ENCODE measurements around the gene TUBB4B. TPM values are rescaled to one million over a fixed set of nuclear protein-coding genes. Genes with fewer than 3 reads are reported as not detected.

Gene TUBB4B
- total RNA-seq, 1 donor from 2014 or later: 463 TPM

GRCh38 chr9:137230705-137231371 is 10.2 kb upstream of the TUBB4B start, which contains the start of gene SLC34A3:
TSS of gene SLC34A3 (plus strand) at chr9:137230901. CDS start at chr9:137231703, 802 bp downstream.
- no peak for DNase-seq

GRCh38 chr9:137231372-137232039 is 9.6 kb upstream of the TUBB4B start:
- no peak for TF ChIP-seq CTCF (IDR thresholded peaks at IDR 0.05; ENCODE audit: borderline replicate concordance)
- no peak for DNase-seq
- Histone ChIP-seq H3K4me1 (peaks cover 18% of the 10 kb centered on the region), H3K4me3 (no peak overlapping the region), H3K36me3 (no peaks in the 10 kb centered on the region), H3K27me3 (ENCODE audit: low read depth) (peaks cover 79% of the 10 kb centered on the region), H3K9me3 (replicated peaks) (no peaks in the 10 kb centered on the region), H3K27ac (replicated peaks) (no peak overlapping the region)
- intact Hi-C loops (cut with micrococcal nuclease): no loop called here

More at GRCh38 chr9:137230705-137231371, 10.2 kb upstream of the TUBB4B start, which contains the start of gene SLC34A3:
- intact Hi-C loops (cut with micrococcal nuclease): no loop called here
- H3K27ac ChIP-seq (replicated peaks): no peak within 1 kb of the TSS
- TF ChIP-seq CTCF (IDR thresholded peaks at IDR 0.05; ENCODE audit: borderline replicate concordance): no peak
- H3K36me3 ChIP-seq: no peaks in the 10 kb centered on the region
- peaks cover 79% of the 10 kb centered on the region for H3K27me3 ChIP-seq (ENCODE audit: low read depth)
- H3K4me3 ChIP-seq: no peak within 1 kb of the TSS
- H3K4me1 ChIP-seq: peaks cover 11% of the 10 kb centered on the region
- no peaks in the 10 kb centered on the region for H3K9me3 ChIP-seq (replicated peaks)

- DNase-seq: no peak
- peaks cover 79% of the 10 kb centered on the region for H3K27me3 ChIP-seq (ENCODE audit: low read depth)
- no peak overlapping the region for H3K27ac ChIP-seq (replicated peaks)
- no peak overlapping the region for H3K4me3 ChIP-seq
- H3K4me1 ChIP-seq: peaks cover 23% of the 10 kb centered on the region
- no peaks in the 10 kb centered on the region for H3K36me3 ChIP-seq
- intact Hi-C loops (cut with micrococcal nuclease): no loop called here
- no peak for TF ChIP-seq CTCF (IDR thresholded peaks at IDR 0.05; ENCODE audit: borderline replicate concordance)
- no peaks in the 10 kb centered on the region for H3K9me3 ChIP-seq (replicated peaks)
Measured at GRCh38 chr9:137232101-137232500, 9.0 kb upstream of the TUBB4B start.

- no peak for DNase-seq
- H3K27ac ChIP-seq (replicated peaks): no peak overlapping the region
- no peaks in the 10 kb centered on the region for H3K9me3 ChIP-seq (replicated peaks)
- intact Hi-C loops (cut with micrococcal nuclease): no loop called here
- H3K4me3 ChIP-seq: no peak overlapping the region
- peaks cover 23% of the 10 kb centered on the region for H3K4me1 ChIP-seq
- no peak for TF ChIP-seq CTCF (IDR thresholded peaks at IDR 0.05; ENCODE audit: borderline replicate concordance)
- H3K27me3 ChIP-seq (ENCODE audit: low read depth): peaks cover 79% of the 10 kb centered on the region
- no peaks in the 10 kb centered on the region for H3K36me3 ChIP-seq
Measured at GRCh38 chr9:137232510-137232909, 8.6 kb upstream of the TUBB4B start.

GRCh38 chr9:137233143-137233980 is 7.7 kb upstream of the TUBB4B start:
- H3K4me3 ChIP-seq: no peak overlapping the region
- H3K27ac ChIP-seq (replicated peaks): no peak overlapping the region
- TF ChIP-seq CTCF (IDR thresholded peaks at IDR 0.05; ENCODE audit: borderline replicate concordance): no peak
- no peaks in the 10 kb centered on the region for H3K36me3 ChIP-seq
- peaks cover 31% of the 10 kb centered on the region for H3K4me1 ChIP-seq
- DNase-seq: no peak
- H3K27me3 ChIP-seq (ENCODE audit: low read depth): peaks cover 75% of the 10 kb centered on the region
- H3K9me3 ChIP-seq (replicated peaks): no peaks in the 10 kb centered on the region
- intact Hi-C loops (cut with micrococcal nuclease): no loop called here
